Osteoblast (primary cell): ENCODE measurements around the gene TBC1D21. TPM values are rescaled to one million over a fixed set of nuclear protein-coding genes. Genes with fewer than 3 reads are reported as not detected.

ENCODE experiments used
- DNase-seq: peaks from one replicate; pipeline ENCODE4 v3.0.0; 2011; ENCODE audit warnings: low spot score, mixed read lengths; ENCODE audit not compliant: insufficient read length; ENCODE audit errors: missing footprints
- H2AFZ ChIP-seq: 2 replicates; pipeline ENCODE4 v1.6.0; 2011; ENCODE audit warnings: mild to moderate bottlenecking, low read length
- H3K27ac ChIP-seq: 2 replicates; pipeline ENCODE4 v1.5.1; 2011; ENCODE audit warnings: mild to moderate bottlenecking, low read depth, low read length, moderate library complexity
- H3K27me3 ChIP-seq: 2 replicates; pipeline ENCODE4 v1.6.0; 2012; ENCODE audit warnings: mild to moderate bottlenecking, control low read depth, inconsistent platforms, low read length, moderate library complexity; ENCODE audit not compliant: insufficient read depth
- H3K36me3 ChIP-seq: 2 replicates; pipeline ENCODE4 v1.5.1; 2011; ENCODE audit warnings: mild to moderate bottlenecking, low read length, control low read depth, moderate library complexity; ENCODE audit not compliant: insufficient read depth
- H3K4me1 ChIP-seq: 2 replicates; pipeline ENCODE4 v1.5.1; 2011; ENCODE audit warnings: mild to moderate bottlenecking, low read length, control low read depth, moderate library complexity; ENCODE audit not compliant: insufficient read depth
- H3K4me2 ChIP-seq: 2 replicates; pipeline ENCODE4 v1.6.0; 2011; ENCODE audit warnings: mild to moderate bottlenecking, low read length; ENCODE audit not compliant: insufficient read depth
- H3K4me3 ChIP-seq: fragments of 200-600 bp; sonication (generic); 3 replicates; pipeline ENCODE4 v1.5.1; 2012; ENCODE audit warnings: mild to moderate bottlenecking, low read length, inconsistent platforms; ENCODE audit not compliant: insufficient read depth
- H3K79me2 ChIP-seq: 2 replicates; pipeline ENCODE4 v1.6.0; 2012; ENCODE audit warnings: mild to moderate bottlenecking, low read length, control low read depth, inconsistent platforms; ENCODE audit not compliant: insufficient read depth
- H3K9me3 ChIP-seq: 2 replicates; pipeline ENCODE4 v1.5.1; 2011; ENCODE audit warnings: low read depth, low read length, control low read depth
- H4K20me1 ChIP-seq: 2 replicates; pipeline ENCODE4 v1.6.0; 2012; ENCODE audit warnings: mild to moderate bottlenecking, low read length, control low read depth; ENCODE audit not compliant: insufficient read depth
- total RNA-seq: library from RNA; depleted of rRNA; stranded (reverse); fragments of >200 nt; gene quantifications from 2 replicates; pipeline ENCODE4 v1.2.3, GENCODE V29; 2012
- TF ChIP-seq, protein P1 (sequence below): IDR thresholded peaks from 2 replicates; pipeline ENCODE4 v1.5.1; 2011; ENCODE audit warnings: mild to moderate bottlenecking, low read depth, low read length, moderate library complexity; ENCODE audit errors: extremely low read depth

TBC1D21 gene
- total RNA-seq, 1 donor = not detected

DNA sequence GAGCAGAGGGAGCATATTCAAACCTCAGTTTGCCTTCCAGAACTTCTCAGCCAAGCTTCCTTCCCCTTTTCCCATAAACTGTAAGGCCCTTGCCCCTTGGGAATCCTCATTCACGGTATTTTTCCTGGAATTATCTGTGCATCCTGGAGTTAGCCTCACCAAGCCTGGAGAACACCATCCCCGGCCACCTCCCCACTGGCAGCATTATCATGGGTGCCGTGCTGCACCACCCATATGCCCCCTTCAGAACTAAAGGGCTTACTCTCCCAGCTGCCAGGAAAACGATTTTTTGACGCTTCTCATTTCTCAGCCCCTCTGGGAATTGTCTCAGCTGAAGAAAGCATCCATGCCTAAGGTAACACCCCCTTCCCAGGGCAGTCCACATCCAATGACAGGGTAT lies 20.9 kb upstream of the TBC1D21 start:
- Histone ChIP-seq H3K4me2 (no peak overlapping the region), H4K20me1 (no peaks in the 10 kb centered on the region), H3K4me3 (no peak overlapping the region), H3K9me3 (no peaks in the 10 kb centered on the region), H3K36me3 (no peaks in the 10 kb centered on the region), H3K27me3 (peaks cover 10% of the 10 kb centered on the region), H3K4me1 (no peaks in the 10 kb centered on the region), H3K79me2 (no peaks in the 10 kb centered on the region), H3K27ac (no peak overlapping the region), H2AFZ (no peak overlapping the region)
- TF ChIP-seq, protein P1, sequence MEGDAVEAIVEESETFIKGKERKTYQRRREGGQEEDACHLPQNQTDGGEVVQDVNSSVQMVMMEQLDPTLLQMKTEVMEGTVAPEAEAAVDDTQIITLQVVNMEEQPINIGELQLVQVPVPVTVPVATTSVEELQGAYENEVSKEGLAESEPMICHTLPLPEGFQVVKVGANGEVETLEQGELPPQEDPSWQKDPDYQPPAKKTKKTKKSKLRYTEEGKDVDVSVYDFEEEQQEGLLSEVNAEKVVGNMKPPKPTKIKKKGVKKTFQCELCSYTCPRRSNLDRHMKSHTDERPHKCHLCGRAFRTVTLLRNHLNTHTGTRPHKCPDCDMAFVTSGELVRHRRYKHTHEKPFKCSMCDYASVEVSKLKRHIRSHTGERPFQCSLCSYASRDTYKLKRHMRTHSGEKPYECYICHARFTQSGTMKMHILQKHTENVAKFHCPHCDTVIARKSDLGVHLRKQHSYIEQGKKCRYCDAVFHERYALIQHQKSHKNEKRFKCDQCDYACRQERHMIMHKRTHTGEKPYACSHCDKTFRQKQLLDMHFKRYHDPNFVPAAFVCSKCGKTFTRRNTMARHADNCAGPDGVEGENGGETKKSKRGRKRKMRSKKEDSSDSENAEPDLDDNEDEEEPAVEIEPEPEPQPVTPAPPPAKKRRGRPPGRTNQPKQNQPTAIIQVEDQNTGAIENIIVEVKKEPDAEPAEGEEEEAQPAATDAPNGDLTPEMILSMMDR = no peak
- DNase-seq = no peak

DNA sequence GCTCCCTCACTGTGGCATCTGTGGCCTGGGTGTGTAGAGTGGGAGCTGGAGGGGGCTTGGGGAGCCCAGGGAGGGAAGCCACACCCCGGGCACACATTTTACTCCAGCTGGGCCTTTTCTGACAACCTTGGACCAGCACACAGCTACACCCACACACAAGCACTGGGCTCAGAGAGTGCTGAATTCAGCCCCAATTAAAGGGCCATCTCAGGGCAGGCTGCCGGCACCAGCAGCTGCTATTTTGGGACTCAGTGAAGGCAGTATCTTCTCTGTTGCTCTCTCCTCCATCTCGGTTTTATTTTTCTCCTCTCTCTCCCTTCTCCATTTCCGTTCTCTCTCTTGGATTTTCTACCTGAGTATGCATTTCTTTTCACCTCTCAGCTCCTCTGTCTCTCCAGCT lies 19.1 kb upstream of the TBC1D21 start:
- H3K27ac ChIP-seq = no peak overlapping the region
- H3K4me2 ChIP-seq = no peak overlapping the region
- no peaks in the 10 kb centered on the region for H3K36me3 ChIP-seq
- H3K4me1 ChIP-seq = no peaks in the 10 kb centered on the region
- H3K79me2 ChIP-seq = no peaks in the 10 kb centered on the region
- no peak overlapping the region for H3K4me3 ChIP-seq
- TF ChIP-seq, protein P1 = no peak
- no peak for DNase-seq
- H3K27me3 ChIP-seq = peaks cover 10% of the 10 kb centered on the region
- H2AFZ ChIP-seq = no peak overlapping the region
- no peaks in the 10 kb centered on the region for H4K20me1 ChIP-seq
- no peaks in the 10 kb centered on the region for H3K9me3 ChIP-seq

DNA sequence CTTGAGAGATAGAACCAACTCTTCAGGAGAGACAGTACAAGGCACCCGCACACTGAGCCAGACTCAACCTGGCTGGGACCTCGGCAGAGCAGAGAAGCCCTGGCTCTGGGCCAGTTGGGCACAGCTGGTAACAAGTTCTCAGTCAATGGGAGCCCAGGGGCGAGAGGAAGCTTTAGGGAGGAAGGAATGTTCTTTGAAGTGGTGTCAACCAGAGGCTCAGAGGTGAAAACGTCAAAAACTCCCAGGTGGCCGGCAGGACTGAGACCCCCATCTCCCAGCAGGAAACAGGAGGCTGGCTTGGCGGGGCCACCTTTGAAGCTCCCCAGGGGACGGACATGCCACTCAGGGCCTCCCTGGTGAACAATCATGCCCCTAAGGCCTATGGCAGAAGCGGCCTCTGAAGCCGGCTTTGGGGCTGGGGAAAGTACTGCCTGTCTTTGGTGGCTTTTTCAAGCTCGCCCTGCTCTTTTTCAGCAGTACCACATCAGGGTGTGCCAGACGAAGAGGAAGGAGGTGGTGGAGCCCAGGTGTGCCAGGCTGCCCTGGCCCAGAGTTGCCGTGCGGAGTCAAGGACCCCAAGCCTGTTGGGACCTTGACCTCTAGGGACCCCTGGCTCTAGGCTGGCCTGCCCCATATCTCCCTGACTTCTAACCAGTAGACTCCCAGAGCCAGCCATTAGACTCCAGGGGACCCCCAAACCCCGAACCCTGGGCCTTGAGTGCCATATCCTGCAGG lies 16.7 kb upstream of the TBC1D21 start:
- Histone ChIP-seq H3K27ac (no peak overlapping the region), H4K20me1 (no peaks in the 10 kb centered on the region), H3K4me1 (no peaks in the 10 kb centered on the region), H3K9me3 (no peaks in the 10 kb centered on the region), H3K79me2 (no peaks in the 10 kb centered on the region), H3K27me3 (peaks cover 23% of the 10 kb centered on the region), H3K4me2 (no peak overlapping the region), H3K4me3 (no peak overlapping the region), H3K36me3 (no peaks in the 10 kb centered on the region), H2AFZ (no peak overlapping the region)
- no peak for DNase-seq
- TF ChIP-seq, protein P1 = no peak

DNA sequence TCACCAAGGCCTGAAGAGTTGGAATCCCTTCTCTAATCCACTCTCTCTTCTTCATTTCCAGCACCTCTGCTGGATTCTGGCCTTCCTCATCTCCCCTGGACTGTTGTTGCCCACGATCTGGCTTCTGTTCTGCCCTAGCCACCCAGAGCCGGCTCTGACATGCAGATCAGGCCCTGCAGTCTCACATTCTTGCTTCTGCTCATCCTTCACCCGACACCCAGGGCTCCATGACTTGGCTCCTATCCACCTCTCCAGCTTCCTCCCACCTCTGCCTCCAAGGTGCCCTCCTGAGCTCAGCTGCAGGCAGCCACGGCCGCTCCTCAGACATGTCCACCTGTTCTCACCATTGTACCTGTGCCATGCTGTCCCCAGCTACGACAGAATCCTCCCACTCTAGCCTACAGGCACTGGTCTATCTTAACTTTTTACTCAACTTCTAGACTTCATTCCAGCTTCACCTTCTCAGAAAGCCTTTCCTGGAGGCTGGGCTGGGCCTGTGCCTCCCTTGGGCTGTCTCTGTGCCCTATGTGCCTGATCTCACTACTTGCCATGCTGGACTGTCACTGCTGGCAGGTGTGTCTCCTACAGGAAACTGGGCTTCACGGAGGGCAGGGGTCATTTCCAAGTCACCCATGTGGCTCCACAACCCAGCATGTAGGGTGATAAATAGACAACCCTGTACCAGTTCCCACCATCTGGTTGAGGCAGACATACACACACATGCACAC lies 16.0 kb upstream of the TBC1D21 start:
- Histone ChIP-seq H3K27ac (no peak overlapping the region), H3K4me2 (no peak overlapping the region), H4K20me1 (no peaks in the 10 kb centered on the region), H3K4me1 (no peaks in the 10 kb centered on the region), H3K79me2 (no peaks in the 10 kb centered on the region), H3K27me3 (peaks cover 30% of the 10 kb centered on the region), H3K36me3 (no peaks in the 10 kb centered on the region), H3K4me3 (no peak overlapping the region), H2AFZ (no peak overlapping the region), H3K9me3 (no peaks in the 10 kb centered on the region)
- DNase-seq = no peak
- TF ChIP-seq, protein P1 = no peak
